Epithelial cell of proximal tubule (primary cell): ENCODE results near the gene GNG14. TPM values are rescaled to one million over a fixed set of nuclear protein-coding genes. Genes with fewer than 3 reads are reported as not detected.

Experiments
- DNase-seq: peaks from one replicate; pipeline ENCODE4 v3.0.0-alpha.2; 2011; ENCODE audit warnings: low read depth
- H3K4me3 ChIP-seq: 2 replicates; pipeline ENCODE4 v1.5.1; 2011; ENCODE audit warnings: low read depth, mild to moderate bottlenecking, low read length
- total RNA-seq: library from RNA; depleted of rRNA; stranded (reverse); fragments of >200 nt; gene quantifications from 2 replicates; pipeline ENCODE4 v1.2.3, GENCODE V29; 2015
- TF ChIP-seq, protein P1 (sequence below): conservative IDR thresholded peaks from 2 replicates; pipeline ENCODE4 v1.5.1; 2012; ENCODE audit warnings: low read depth, mild to moderate bottlenecking, low read length

Gene GNG14
- total RNA-seq, 1 donor from 2014 or later = not detected

DNA sequence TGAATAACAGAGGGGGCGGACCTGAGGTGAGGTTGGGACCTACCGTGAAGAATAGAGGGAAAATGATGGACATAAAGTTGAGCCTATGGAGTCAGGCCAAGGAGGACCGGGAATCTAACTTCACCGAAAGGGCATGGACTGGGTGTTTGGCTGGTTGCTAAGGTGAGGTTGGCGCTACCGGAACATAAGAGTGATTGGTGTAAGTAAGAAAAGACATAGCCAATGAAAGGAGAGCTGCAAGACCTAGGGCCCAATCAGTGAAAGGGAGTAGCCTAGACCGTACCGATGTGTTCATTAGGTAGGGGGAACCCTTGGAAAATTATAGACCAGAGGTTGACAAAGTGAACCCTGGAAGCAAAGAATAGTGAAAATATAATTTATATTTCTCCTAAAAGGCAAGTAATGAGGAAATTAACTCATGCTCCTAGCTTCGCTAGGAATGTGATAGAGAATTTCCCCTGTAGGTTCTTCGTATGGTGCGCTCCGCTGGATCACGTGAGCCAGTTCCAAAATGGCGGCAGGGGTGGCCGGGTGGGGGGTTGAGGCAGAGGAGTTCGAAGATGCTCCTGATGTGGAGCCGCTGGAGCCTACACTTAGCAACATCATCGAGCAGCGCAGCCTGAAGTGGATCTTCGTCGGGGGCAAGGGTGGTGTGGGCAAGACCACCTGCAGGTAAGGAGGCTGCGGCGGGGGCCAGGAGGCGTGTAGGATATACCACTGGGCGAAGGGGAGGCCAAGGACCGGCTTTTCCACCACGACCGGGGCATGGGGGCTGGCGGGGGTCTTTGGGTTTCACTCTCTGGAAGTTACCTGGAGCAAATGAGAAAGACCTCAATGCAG is 49.4 kb downstream of the GNG14 start, which contains the start of gene GET3:
Gene GET3, plus strand, starts transcription at position 503 of the 840 bp plus-strand sequence. Its CDS starts 9 bp downstream, at position 512.
- DNase-seq = peak; percentile 100
- peak within 1 kb of the TSS; percentile 98 for H3K4me3 ChIP-seq
- TF ChIP-seq, protein P1, sequence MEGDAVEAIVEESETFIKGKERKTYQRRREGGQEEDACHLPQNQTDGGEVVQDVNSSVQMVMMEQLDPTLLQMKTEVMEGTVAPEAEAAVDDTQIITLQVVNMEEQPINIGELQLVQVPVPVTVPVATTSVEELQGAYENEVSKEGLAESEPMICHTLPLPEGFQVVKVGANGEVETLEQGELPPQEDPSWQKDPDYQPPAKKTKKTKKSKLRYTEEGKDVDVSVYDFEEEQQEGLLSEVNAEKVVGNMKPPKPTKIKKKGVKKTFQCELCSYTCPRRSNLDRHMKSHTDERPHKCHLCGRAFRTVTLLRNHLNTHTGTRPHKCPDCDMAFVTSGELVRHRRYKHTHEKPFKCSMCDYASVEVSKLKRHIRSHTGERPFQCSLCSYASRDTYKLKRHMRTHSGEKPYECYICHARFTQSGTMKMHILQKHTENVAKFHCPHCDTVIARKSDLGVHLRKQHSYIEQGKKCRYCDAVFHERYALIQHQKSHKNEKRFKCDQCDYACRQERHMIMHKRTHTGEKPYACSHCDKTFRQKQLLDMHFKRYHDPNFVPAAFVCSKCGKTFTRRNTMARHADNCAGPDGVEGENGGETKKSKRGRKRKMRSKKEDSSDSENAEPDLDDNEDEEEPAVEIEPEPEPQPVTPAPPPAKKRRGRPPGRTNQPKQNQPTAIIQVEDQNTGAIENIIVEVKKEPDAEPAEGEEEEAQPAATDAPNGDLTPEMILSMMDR = no peak

DNA sequence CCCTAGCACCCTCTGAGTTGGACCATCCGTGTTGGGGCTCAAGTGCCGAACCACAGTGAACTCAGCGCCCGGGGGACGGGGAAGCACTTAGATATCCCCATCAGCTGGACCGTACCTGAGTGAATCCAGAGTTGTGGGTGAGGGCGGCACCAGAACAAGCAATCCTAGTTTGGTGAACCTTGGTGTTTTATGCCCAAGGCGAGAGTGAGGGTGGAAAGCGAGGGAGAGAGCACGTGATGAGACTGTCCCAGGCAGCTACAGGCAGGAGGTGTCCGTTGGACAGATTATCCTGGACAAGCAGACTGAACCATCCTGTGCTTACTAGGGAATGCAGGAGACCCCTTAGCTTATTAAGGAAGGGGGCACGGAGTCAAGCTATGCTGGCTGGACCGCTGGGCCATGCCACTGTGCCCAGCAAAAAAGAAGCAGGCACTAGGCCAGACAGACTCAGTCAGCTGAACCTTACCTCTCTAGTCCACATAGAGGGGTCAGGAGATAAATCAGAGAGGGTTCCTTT is 50.1 kb downstream of the GNG14 start:
- peak overlapping the region; percentile 98 for H3K4me3 ChIP-seq
- no peak for DNase-seq
- TF ChIP-seq, protein P1 = no peak

Other genes with a start within 250 kb of the GNG14 start
- gene ZNF443, start 247.0 kb upstream of the GNG14 start, total RNA-seq = 4.3 and 7.3 TPM in 2 replicates
- 1.2 and 1.9 TPM in 2 replicates for gene ZNF709, start 203.2 kb upstream of the GNG14 start, total RNA-seq
- 3.0 and 3.3 TPM in 2 replicates for gene ZNF564, start 136.5 kb upstream of the GNG14 start, total RNA-seq
- gene ZNF490, start 77.2 kb upstream of the GNG14 start, total RNA-seq = 1.2 and 2.0 TPM in 2 replicates
- 4.1 and 5.5 TPM in 2 replicates for gene ZNF791, start 77.1 kb upstream of the GNG14 start, total RNA-seq
- 41.7 and 64.2 TPM in 2 replicates for gene MAN2B1, start 21.3 kb upstream of the GNG14 start, total RNA-seq
- gene WDR83, start 21.2 kb upstream of the GNG14 start, total RNA-seq = 3.6 and 10.8 TPM in 2 replicates
- 108 and 134 TPM in 2 replicates for gene DHPS, start 6.1 kb upstream of the GNG14 start, total RNA-seq
- 18.5 and 21.3 TPM in 2 replicates for gene FBXW9, start 8.6 kb downstream of the GNG14 start, total RNA-seq
- 21.9 and 33.3 TPM in 2 replicates for gene TNPO2, start 35.9 kb downstream of the GNG14 start, total RNA-seq
- gene TRIR, start 46.7 kb downstream of the GNG14 start, total RNA-seq = 430 and 635 TPM in 2 replicates
- 86.6 and 151 TPM in 2 replicates for gene GET3, start 49.5 kb downstream of the GNG14 start, total RNA-seq
- not detected in 2 replicates for gene BEST2, start 63.8 kb downstream of the GNG14 start, total RNA-seq
- gene HOOK2, start 87.6 kb downstream of the GNG14 start, total RNA-seq = 12.3 and 26.3 TPM in 2 replicates
- 127 and 251 TPM in 2 replicates for gene JUNB, start 103.5 kb downstream of the GNG14 start, total RNA-seq
- gene PRDX2, start 113.8 kb downstream of the GNG14 start, total RNA-seq = 463 and 571 TPM in 2 replicates
- not detected in 2 replicates for gene THSD8, start 114.1 kb downstream of the GNG14 start, total RNA-seq
- 49.6 and 62.7 TPM in 2 replicates for gene RNASEH2A, start 118.6 kb downstream of the GNG14 start, total RNA-seq
- gene RTBDN, start 146.6 kb downstream of the GNG14 start, total RNA-seq = not detected in 2 replicates
- 0.22 and 1.5 TPM in 2 replicates for gene MAST1, start 150.5 kb downstream of the GNG14 start, total RNA-seq
- gene DNASE2, start 193.5 kb downstream of the GNG14 start, total RNA-seq = 21.0 and 24.0 TPM in 2 replicates
- gene KLF1, start 199.2 kb downstream of the GNG14 start, total RNA-seq = 0.51 TPM in 1 of 2 replicates, not detected in the other
- gene GCDH, start 203.2 kb downstream of the GNG14 start, total RNA-seq = 43.4 and 49.1 TPM in 2 replicates
- 0.22 and 1.3 TPM in 2 replicates for gene SYCE2, start 231.3 kb downstream of the GNG14 start, total RNA-seq
- gene FARSA, start 245.7 kb downstream of the GNG14 start, total RNA-seq = 89.1 and 101 TPM in 2 replicates